GM12891 (cell line): Measurements from ENCODE around the gene MAEL.

Experiments
- PAX5 ChIP-seq: IDR thresholded peaks from 2 replicates; pipeline ENCODE4 v1.6.1; 2011; ENCODE audit warnings: low read length, moderate library complexity, mild to moderate bottlenecking; ENCODE audit not compliant: insufficient read depth, severe bottlenecking
- POLR2A ChIP-seq: IDR thresholded peaks from 2 replicates; pipeline ENCODE4 v1.6.1; 2011; ENCODE audit warnings: low read depth, low read length, control low read depth
- POLR2AphosphoS5 ChIP-seq: IDR thresholded peaks from 2 replicates; pipeline ENCODE4 v1.6.1; 2011; ENCODE audit warnings: low read depth, low read length, control low read depth
- SPI1 ChIP-seq: IDR thresholded peaks from 2 replicates; pipeline ENCODE4 v1.6.1; 2011; ENCODE audit warnings: low read depth, low read length, control low read depth
- TAF1 ChIP-seq: IDR thresholded peaks from 2 replicates; pipeline ENCODE4 v1.6.1; 2011; ENCODE audit warnings: low read depth, low read length, control low read depth

- no peak for TF ChIP-seq POLR2AphosphoS5
- no peak for TF ChIP-seq POLR2A
- no peak for TF ChIP-seq TAF1
- no peak for TF ChIP-seq SPI1
- TF ChIP-seq PAX5, result no peak
Measured at GRCh38 chr1:167066333-167067122, 77.4 kb downstream of the MAEL start.
